GM12891 (cell line): ENCODE measurements around the gene IL6R.

ENCODE experiments used
- POLR2A ChIP-seq: IDR thresholded peaks from 2 replicates; pipeline ENCODE4 v1.6.1; 2011; ENCODE audit warnings: low read depth, low read length, control low read depth
- POU2F2 ChIP-seq: IDR thresholded peaks from 2 replicates; pipeline ENCODE4 v1.6.1; 2011; ENCODE audit warnings: low read depth, mild to moderate bottlenecking, control low read depth, low read length, moderate library complexity
- TAF1 ChIP-seq: IDR thresholded peaks from 2 replicates; pipeline ENCODE4 v1.6.1; 2011; ENCODE audit warnings: low read depth, low read length, control low read depth

DNA sequence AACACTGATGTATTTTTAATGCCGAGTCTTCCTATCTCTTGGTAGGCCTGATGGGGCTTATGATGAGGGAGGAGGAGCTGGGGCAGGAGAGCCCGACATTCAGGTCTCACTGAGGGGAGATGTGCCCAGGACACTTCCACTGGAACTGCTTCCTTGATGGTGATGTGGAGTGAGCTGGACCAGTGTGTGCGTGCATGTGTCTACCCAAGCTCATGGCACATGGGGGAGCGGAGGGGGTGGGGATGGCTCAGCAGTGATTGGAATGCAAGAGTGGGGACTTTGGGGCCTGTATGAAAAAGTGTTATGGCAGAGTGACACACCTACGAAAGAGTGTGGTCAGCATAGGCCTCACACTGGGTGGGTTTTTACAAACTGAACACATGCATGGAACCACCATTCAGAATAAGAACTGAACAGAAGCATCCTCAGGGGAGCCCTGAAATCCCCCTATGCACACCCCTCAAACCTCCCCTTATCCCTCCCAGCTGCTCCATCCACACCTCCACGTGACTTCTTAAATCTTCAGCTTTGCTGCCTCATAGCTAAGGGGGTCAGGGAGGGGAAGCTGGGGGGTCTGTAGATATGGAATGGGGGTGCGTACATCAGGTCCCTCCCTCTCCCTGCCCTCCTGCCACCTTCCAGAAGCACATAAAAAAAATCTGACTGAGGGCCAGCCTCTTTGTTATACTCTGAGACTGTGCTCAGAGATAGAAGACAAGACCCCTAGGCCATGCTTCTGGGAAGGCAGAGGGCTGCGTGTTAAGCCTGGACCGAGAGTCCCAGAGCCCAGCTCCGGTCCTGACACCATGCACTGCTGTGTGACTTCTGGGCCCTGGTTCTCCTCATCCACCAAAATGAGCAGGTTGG is 11.6 kb downstream of the IL6R start:
- TF ChIP-seq POLR2A (no peak), TAF1 (no peak), POU2F2 (no peak)
